Left renal pelvis (tissue), 4 donors: ENCODE results near the gene TUBA3D. TPM values are rescaled to one million over a fixed set of nuclear protein-coding genes. Genes with fewer than 3 reads are reported as not detected.
"Not testable (repeated sequence)": the region's sequence is repeated elsewhere in the genome, so short reads cannot be mapped to it uniquely, and the experiment has no call there.

Source experiments
- DNase-seq, 4 donors: peaks; one replicate each; pipeline ENCODE4 v3.0.0-alpha.2; 2013; ENCODE audit warnings: low read depth in 4 of 4, low spot score in 3 of 4
- polyA plus RNA-seq, 4 donors: library from polyadenylated mRNA; unstranded; fragments of 120-200 nt; gene quantifications; one replicate each; pipeline ENCODE4 v1.2.1, GENCODE V29; 2013; ENCODE audit not compliant: insufficient read length in 4 of 4

The TUBA3D gene
- polyA plus RNA-seq, 4 donors = 0.29 to 1.4 (median 0.38) TPM

DNA sequence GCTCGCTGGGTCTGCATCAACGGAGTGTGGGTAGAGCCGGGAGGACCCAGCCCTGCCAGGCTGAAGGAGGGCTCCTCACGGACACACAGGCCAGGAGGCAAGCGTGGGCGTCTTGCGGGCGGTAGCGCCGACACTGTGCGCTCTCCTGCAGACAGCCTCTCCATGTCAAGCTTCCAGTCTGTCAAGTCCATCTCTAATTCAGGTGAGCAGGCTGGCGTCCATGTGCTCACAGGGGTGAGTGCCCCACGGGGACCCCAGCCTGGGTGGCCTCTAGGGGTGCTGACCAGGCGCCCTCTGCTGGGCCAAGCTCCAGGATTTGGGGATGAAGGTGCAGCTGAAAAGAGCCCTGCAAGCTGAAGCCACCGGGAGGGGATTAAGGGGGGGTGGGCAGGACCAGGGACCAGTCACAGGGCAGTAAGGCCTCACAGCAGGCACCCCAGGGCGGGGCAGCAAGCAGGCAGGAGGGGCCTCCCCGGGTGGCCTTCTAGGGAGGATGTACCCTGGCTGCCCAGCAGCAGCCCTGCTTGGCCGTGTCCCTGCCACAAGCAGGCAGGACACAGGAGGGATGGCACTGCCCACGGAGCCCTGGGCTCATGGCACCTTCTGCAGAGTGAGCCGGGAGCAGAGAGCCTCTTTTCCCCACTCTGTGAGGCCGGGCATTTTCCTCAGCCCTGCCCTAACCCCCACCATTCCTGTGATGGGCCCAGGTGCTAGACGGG lies 54.9 kb downstream of the TUBA3D start:
- not testable (repeated sequence) for DNase-seq

DNA sequence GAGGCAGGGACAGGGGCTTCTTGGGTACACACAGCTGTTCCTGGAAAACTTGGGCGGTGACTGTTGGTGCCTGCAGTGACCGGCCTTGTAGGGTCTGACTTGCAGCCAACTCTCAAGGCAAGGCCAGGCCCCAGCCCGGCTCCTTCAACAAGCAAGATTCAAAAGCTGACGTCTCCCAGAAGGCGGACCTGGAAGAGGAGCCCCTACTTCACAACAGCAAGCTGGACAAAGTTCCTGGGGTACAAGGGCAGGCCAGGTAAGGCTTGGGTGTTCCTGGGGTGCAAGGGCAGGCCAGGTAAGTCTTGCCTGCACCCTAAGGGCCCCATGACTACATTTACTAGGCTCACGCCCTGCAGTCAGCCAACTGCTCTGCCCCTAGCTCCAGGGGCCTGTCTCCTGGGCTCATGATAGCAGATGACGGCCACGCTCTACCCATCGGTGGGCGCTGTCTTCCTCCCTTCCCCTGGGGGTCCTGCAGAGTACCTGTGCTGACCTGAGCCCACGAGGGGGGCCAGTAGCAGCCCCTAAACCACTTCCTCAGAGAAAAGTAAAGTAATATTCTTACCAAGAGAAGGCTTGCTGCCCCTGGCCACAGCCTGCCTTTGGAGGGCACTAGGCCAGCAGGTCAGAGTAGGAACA lies 55.7 kb downstream of the TUBA3D start:
- DNase-seq = not testable (repeated sequence)

Other genes starting within 250 kb of the TUBA3D start
- 1 to 10 TPM in 3 of 4 donors, under 1 TPM in 1; 0.50 to 2.6 (median 1.7) TPM for gene RAB6D, start 112.0 kb upstream of the TUBA3D start, polyA plus RNA-seq
- 10 to 100 TPM; 28.2 to 95.3 (median 50.9) TPM for gene MZT2A, start 16.3 kb downstream of the TUBA3D start, polyA plus RNA-seq
- 10 to 100 TPM; 10.5 to 21.6 (median 14.4) TPM for gene CCDC74A, start 51.8 kb downstream of the TUBA3D start, polyA plus RNA-seq